Stomach (tissue), 9 donors: ENCODE measurements around the gene NUFIP2. TPM values are rescaled to one million over a fixed set of nuclear protein-coding genes. Genes with fewer than 3 reads are reported as not detected.

Experiments
- DNase-seq, 2 donors: peaks; one replicate each; pipeline versions ENCODE4 v3.0.0 to v3.0.0-alpha.2; 2013 to 2019
- H3K27ac ChIP-seq, 5 donors: fragments of 200-600 bp in 4 of 5; sonication (generic) in 4 of 5; one replicate each; pipeline ENCODE4 v1.5.1; 2013 to 2019; ENCODE audit warnings: mild to moderate bottlenecking in 1 of 5, moderate library complexity in 1 of 5
- H3K27me3 ChIP-seq, 3 donors: fragments of 200-600 bp; sonication (generic); one replicate each; pipeline ENCODE4 v1.5.1; 2017 to 2019; ENCODE audit warnings: mixed run types in 1 of 3
- H3K36me3 ChIP-seq, 4 donors: fragments of 200-600 bp; sonication (generic); 1 replicate in 3 of 4; 2 replicates in 1 of 4; pipeline ENCODE4 v1.5.1; 2016 to 2019
- H3K4me1 ChIP-seq, 4 donors: fragments of 200-600 bp; sonication (generic); one replicate each; pipeline ENCODE4 v1.5.1; 2016 to 2019
- H3K4me3 ChIP-seq, 4 donors: fragments of 200-600 bp; sonication (generic) in 3 of 4; one replicate each; pipeline ENCODE4 v1.5.1; 2016 to 2019; ENCODE audit warnings: mild to moderate bottlenecking in 1 of 4
- H3K9me3 ChIP-seq, 4 donors: fragments of 200-600 bp; sonication (generic); one replicate each; pipeline ENCODE4 v1.5.1; 2016 to 2019
- CTCF ChIP-seq, 7 experiments: fragments of 450-650 bp in 4 of 7; fragments of 200-600 bp in 3 of 7; sonication (generic) in 3 of 7; IDR thresholded peaks; one replicate each; pipeline ENCODE4 v1.5.1; 2016 to 2019; ENCODE audit warnings: antibody characterized with exemption in 7 of 7, control low read depth in 2 of 7, mild to moderate bottlenecking in 1 of 7
- EP300 ChIP-seq: sonication (generic); formaldehyde crosslinking; IDR thresholded peaks from one replicate; pipeline ENCODE4 v1.6.1; 2017; ENCODE audit warnings: antibody characterized with exemption
- POLR2A ChIP-seq, 4 donors: fragments of 450-650 bp; IDR thresholded peaks; one replicate each; pipeline ENCODE4 v1.6.1; 2016; ENCODE audit warnings: antibody characterized with exemption in 4 of 4, control low read depth in 2 of 4, mild to moderate bottlenecking in 1 of 4, moderate library complexity in 1 of 4
- POLR2AphosphoS5 ChIP-seq, 3 donors: sonication (generic); formaldehyde crosslinking; IDR thresholded peaks; one replicate each; pipeline ENCODE4 v1.6.1; 2016; ENCODE audit warnings: antibody characterized with exemption in 3 of 3
- WGBS, 5 donors: extraction: QIAGEN DNeasy Blood & Tissue Kit in 3 of 5; methylation state at CpG; one replicate each; pipeline versions ENCODE4 v1.1.5 to v1.1.7; 2013 to 2018; 5-methylcytosine and 5-hydroxymethylcytosine counted together
- intact Hi-C: fragments of 100-400 bp; cut with DNase I; formaldehyde crosslinking; loops from one replicate; pipeline ENCODE4 v1.15.1; 2023; ENCODE audit warnings: low total_unique reads
- polyA plus RNA-seq, 3 donors: library from polyadenylated mRNA; stranded (reverse); fragments of 200-250 nt; gene quantifications; one replicate each; pipeline ENCODE4 v1.2.3, GENCODE V29; 2013
- total RNA-seq, 5 donors: library from RNA; depleted of rRNA; stranded (reverse); fragments of >200 nt; gene quantifications; one replicate each; pipeline versions ENCODE4 v1.1.0 to v1.2.3, GENCODE V29; 2014 to 2016
- donor health status: healthy with polysubstance abuse.
- donor health status: Bipolar disorder and iron deficiency.
- donor health status: healthy.

NUFIP2 gene
- total and polyA plus RNA-seq, 8 donors = 5.6 to 151 (median 27.8) TPM

DNA sequence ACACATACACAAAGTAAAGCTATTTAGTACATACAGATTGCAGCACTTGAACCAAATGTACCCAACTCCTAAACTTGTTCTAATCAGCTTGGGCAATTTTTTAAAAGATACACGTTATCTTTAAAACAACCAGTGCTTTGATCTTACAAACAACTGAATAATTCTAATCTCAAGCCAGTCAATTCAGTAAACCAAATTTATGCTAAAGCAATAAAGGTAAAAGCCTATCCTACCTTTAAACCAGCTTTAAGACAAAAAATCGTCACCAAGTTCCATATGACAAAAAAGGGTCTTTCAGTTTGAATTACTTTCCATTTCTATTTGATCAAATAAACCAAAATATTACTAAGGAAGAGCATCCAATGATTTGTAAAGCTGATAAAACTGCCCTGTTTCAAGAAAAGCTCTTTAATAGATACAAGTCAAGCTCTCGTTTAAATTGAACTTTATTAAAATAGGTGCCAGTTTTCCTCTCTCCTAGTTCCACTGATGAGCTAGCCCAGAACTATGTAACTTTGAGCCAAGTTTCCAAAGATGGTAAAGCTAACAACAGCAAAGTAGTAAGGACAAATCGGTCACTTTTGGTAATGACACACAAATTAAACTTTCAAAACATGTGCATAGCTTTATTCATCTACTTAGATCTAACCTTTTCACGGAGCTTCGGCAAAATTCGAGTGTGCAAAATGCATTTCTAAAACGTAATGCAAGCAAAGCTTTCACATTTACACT, 37.0 kb downstream of the NUFIP2 start:
- intact Hi-C loops = no loop called here
- Histone ChIP-seq H3K4me1 (peaks cover 15 to 61% (median 48%) of the 10 kb centered on the region in 4 donors), H3K4me3 (no peak overlapping the region), H3K9me3 (no peaks in the 10 kb centered on the region), H3K27me3 (no peaks in the 10 kb centered on the region), H3K27ac (peak overlapping the region in 4 of 5 donors; percentile 32 to 63 (median 45)), H3K36me3 (peaks cover 8 to 35% (median 31%) of the 10 kb centered on the region in 4 donors)
- no peak for DNase-seq
- TF ChIP-seq POLR2AphosphoS5 (IDR thresholded peaks at IDR 0.05) = peak in 1 of 3 donors; percentile 20
- TF ChIP-seq POLR2A (IDR thresholded peaks at IDR 0.05) = no peak
- 36 to 51% (median 39%) methylated on average over 8 of the region's 8 CpGs for WGBS, 5 donors

- intact Hi-C loops = no loop called here
- H3K36me3 ChIP-seq = peaks cover 5 to 26% (median 23%) of the 10 kb centered on the region in 4 donors
- no peaks in the 10 kb centered on the region for H3K9me3 ChIP-seq
- WGBS, 5 donors = 79 to 83% (median 82%) methylated on average over 4 of the region's 4 CpGs
- H3K4me1 ChIP-seq = peaks cover 15 to 56% (median 45%) of the 10 kb centered on the region in 4 donors
- no peak overlapping the region for H3K4me3 ChIP-seq
- peak overlapping the region in 3 of 5 donors; percentile 35 to 47 (median 43) for H3K27ac ChIP-seq
- no peaks in the 10 kb centered on the region for H3K27me3 ChIP-seq
- no peak for TF ChIP-seq POLR2AphosphoS5 (IDR thresholded peaks at IDR 0.05)
- TF ChIP-seq POLR2A (IDR thresholded peaks at IDR 0.05) = no peak
- TF ChIP-seq CTCF (IDR thresholded peaks at IDR 0.05) = no peak
- no peak for TF ChIP-seq EP300
- DNase-seq = no peak
Observed at GRCh38 chr17:29255926-29256522, 37.9 kb downstream of the NUFIP2 start.

GRCh38 chr17:29253037-29253436, 40.9 kb downstream of the NUFIP2 start:
- DNase-seq = no peak
- Histone ChIP-seq H3K4me1 (peaks cover 15 to 43% (median 32%) of the 10 kb centered on the region in 4 donors), H3K9me3 (no peaks in the 10 kb centered on the region), H3K27me3 (no peaks in the 10 kb centered on the region), H3K36me3 (peaks cover 0 to 7% (median 0%) of the 10 kb centered on the region in 4 donors), H3K27ac (no peak overlapping the region), H3K4me3 (no peak overlapping the region)
- intact Hi-C loops = no loop called here
- no peak for TF ChIP-seq EP300
- no peak for TF ChIP-seq CTCF (IDR thresholded peaks at IDR 0.05)
- TF ChIP-seq POLR2AphosphoS5 (IDR thresholded peaks at IDR 0.05) = no peak
- TF ChIP-seq POLR2A (IDR thresholded peaks at IDR 0.05) = no peak
- WGBS, 5 donors = 87 to 95% (median 90%) methylated on average over 2 of the region's 2 CpGs

DNA sequence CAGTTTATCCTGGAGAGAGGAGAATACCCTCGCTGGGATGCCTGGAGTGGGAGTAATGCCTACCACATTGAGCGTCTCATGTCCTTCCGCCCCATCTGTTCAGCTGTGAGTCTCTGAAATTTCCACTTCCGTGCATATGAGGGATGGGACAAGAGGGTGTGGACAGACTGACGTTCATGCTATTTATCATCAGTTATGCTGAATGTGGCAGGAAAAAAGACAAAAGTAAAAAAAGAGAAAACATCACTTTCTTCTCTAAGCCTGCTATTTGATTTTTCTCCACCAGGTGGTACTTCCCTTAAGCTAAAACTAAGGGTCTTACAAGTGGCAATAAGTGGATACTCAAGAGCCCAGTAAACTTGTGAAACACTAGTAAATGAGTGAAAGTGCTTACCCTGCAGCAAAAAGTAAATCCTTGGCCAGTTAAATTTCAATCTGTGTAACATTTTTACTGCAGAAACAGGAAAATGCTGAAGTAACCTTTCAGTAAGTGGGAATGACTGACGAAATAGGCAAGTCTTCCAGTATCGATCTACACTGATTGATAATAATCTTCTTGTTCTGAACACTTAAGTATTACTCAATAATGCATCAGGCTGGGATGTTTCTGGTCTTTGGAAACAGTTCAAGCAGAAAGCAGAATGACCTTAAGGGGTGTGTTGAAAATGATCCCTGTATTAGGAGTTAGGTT, 41.7 kb downstream of the NUFIP2 start:
- 71 to 78% (median 76%) methylated on average over 7 of the region's 7 CpGs for WGBS, 5 donors
- no peak overlapping the region for H3K4me3 ChIP-seq
- no peak for TF ChIP-seq POLR2AphosphoS5 (IDR thresholded peaks at IDR 0.05)
- TF ChIP-seq CTCF (IDR thresholded peaks at IDR 0.05) = peak in 2 of 7 experiments; percentile 27 to 34
- DNase-seq = peak in 1 of 2 donors; percentile 24
- intact Hi-C loops = no loop called here
- H3K36me3 ChIP-seq = peaks cover 0 to 7% (median 0%) of the 10 kb centered on the region in 4 donors
- H3K27ac ChIP-seq = peak overlapping the region in 1 of 5 donors; percentile 6
- H3K27me3 ChIP-seq = no peaks in the 10 kb centered on the region
- no peaks in the 10 kb centered on the region for H3K9me3 ChIP-seq
- H3K4me1 ChIP-seq = peaks cover 14 to 36% (median 24%) of the 10 kb centered on the region in 4 donors
